Measurements from ENCODE around the gene TTC21B. TPM values are rescaled to one million over a fixed set of nuclear protein-coding genes. Genes with fewer than 3 reads are reported as not detected.

TTC21B gene
- total RNA-seq, 1 experiment from 2014 or later: 14.3 TPM

DNA sequence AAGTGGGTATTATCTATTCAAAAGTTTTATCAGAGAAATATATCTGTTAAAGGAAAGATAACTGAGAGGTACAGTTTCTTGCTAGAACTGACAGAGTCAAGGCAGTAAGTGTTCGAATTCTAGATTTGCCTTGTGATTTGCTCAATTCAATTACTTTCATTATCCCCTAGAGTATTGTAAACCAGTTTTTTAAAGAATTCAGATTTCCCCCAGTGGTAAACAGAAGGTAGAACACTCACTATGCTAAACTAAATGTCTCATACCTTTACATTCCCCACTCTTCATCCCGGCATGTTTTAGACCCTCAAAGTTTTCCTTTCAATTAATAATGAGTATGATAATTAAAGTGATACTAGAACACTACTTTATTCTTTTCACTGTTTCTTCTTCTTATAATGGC is 28.6 kb downstream of the TTC21B start:
- no peak for DNase-seq (ENCODE audit: low read depth)

DNA sequence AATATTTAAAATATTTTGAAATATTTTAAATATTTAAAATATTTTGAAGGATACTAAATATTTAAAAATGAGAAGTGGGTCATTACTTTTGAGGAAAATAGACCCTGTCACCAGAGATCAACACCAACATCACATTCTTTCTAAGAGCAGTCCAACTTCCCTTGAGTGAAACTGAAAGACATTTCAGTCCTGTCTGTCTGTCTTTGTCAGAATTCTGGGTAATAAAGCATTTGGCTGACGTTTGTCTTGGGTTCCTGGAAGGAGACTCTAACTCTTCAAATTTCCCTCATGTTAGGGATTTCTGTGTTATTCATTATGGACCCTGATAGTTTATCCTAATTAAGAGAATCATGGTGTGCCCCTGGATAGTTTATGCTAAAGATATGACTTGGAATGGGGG is 32.8 kb downstream of the TTC21B start:
- DNase-seq (ENCODE audit: low read depth): no peak

DNA sequence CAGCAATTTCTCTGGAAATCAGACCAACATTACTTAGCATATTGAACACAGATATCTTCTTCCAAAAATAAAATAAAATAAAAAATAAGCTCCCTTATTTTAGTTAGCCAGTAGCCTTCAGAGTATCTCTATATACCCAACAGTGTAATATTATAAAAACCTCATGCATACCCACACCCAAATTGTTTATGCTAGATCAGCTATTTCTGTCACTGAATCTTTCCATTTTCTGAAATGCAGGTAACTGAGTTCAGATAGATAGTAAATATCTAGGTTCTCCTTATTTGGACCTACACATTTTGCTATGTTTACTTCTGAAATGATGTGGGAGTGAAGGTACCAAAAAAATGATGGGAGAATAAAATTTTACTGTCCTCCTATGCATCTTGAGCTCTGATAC is 39.9 kb downstream of the TTC21B start:
- no peak for DNase-seq (ENCODE audit: low read depth)

DNA sequence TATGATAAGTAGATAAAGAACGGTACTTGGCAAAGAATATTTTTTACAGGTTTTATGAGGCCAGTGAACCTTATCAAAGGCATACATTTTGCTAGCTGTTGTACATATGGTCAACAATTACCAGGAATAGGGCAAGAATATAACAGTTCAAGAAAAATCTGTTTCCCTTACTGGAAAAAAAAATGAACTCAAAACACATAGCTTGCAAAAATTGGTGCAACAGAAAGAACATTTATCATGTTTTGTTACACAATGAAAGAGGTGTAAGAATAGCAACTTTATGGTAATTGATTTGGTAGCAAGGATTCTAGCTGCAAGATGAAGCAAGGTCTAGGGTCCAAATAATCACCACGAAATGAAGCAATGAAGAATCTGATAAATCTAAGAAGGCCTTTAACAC is 41.6 kb downstream of the TTC21B start:
- DNase-seq (ENCODE audit: low read depth): no peak

DNA sequence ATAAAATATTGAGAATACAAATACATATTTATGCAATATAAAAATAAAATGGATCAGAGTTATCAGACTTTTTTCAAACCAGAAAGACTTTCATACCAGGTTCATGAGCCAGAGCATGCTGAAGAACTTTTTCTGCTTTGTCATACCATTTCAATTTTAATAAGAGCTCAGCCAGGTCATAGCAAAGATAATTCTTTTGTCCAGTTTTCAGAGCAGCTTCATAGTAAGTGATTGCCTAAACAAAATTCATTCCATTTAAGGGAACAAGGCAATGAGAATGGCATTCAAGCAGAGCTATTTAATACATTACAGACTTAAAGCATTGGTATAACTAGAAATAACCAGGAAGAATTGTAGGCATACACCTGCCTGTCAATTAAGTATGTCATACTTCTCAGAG is 42.3 kb downstream of the TTC21B start:
- no peak for DNase-seq (ENCODE audit: low read depth)

DNA sequence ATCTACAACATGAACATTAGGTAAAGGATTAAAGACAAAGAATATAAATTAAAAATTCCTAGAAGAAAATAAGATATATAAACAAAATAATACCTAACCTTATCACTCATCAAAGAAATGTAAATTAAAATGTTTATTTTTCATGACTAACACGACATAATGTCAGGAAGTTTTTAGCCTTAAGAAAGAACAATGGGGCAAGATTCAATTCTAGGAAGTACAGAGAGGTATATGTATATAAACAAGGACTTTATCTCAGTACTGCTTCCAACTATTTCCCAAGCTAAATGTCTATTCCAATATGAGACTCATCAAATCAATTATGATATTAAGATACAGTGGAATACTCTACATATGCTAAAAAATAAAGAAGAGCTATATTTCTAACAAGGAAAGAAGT is 44.1 kb downstream of the TTC21B start:
- DNase-seq (ENCODE audit: low read depth): no peak

DNA sequence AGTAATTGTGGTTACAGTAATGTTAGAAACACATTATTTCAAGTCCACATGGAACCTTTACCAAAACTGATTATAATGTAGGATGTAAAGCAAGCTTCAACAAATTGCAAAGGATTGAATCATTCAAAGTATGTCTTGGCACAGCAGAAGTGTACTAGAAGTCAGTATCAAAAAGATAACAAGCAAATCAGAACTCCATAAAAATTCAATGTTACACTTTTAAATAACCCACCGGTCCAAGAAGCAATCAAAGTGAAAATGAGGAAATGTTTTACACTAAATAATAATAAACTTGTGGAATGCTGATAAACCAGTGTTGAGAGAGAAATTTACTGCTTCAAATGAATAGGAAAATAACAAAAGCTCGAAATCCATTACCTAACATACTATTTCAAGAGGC is 47.7 kb downstream of the TTC21B start:
- DNase-seq (ENCODE audit: low read depth): no peak

DNA sequence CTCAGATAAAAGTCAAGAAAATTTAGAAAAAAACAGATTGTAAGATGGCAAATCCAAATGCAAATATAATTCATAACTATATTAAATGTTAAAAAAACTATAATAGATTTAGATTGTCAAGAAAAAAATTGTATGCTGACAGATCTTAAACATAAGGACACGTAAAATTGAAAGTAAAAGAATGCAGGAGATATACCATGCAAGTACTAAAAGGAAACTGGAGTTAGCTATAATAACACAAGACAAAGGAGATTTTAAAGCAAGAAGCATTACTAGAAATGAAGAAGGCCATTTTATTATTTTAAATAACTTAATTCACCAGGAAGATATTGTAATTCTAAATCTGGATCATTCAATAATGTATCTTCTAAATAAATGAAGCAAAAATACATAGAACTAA is 48.3 kb downstream of the TTC21B start:
- no peak for DNase-seq (ENCODE audit: low read depth)

DNA sequence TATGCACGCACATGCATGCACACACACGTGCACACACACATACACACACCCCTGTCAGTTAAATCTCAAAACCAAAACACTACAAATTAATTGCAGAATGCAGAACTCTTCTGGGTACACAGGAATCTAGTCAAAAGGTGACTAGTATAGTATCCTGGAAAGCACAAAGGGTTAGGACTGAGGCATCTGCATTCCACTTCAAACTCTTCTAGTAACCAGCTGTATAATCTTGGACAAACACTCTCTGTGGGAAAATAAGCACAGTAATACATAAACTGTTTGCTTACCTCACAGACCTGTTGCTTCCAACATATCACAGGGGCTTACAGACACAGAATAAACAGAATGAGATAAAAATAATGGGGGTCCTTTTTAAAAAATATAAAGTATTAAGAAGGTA is 49.1 kb downstream of the TTC21B start:
- no peak for DNase-seq (ENCODE audit: low read depth)

DNA sequence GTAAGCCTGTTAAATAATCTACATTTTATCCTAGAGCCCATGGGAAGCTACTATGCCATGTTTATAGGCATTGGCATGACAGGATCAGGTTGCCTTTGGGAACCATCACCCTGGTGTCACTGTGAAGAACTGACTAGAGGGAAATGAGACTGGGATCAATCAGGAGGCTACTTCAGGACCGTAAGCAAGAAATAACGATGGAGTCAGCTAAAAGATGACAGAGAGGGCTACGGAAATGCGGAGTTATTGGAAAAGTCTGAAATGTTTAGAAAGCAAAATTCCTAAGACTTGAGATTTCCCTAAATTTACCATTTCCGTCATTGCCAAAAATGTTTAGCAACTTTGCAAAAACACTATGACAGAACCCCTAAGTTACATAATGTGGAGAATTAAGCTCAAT is 50.2 kb downstream of the TTC21B start:
- DNase-seq (ENCODE audit: low read depth): no peak

DNA sequence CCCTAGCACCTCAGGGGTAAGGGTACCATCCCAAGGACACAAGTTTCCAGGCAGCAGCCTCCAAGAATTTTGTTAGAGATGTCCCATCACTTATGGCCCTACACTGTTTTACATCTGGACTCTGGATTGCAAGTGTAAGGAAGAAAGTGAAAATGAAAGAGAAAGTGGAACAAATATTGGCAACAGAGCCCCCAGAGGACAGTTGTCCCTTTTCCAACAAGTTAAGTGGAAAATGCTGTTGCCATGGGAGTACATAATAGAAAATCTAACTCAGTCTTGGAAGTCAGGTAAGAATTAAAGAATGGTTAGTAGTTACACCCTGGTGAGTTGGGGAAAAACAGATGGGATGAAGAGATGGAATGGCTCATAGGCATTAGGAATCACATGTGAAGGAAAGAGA is 50.6 kb downstream of the TTC21B start:
- DNase-seq (ENCODE audit: low read depth): peak; percentile 63

DNA sequence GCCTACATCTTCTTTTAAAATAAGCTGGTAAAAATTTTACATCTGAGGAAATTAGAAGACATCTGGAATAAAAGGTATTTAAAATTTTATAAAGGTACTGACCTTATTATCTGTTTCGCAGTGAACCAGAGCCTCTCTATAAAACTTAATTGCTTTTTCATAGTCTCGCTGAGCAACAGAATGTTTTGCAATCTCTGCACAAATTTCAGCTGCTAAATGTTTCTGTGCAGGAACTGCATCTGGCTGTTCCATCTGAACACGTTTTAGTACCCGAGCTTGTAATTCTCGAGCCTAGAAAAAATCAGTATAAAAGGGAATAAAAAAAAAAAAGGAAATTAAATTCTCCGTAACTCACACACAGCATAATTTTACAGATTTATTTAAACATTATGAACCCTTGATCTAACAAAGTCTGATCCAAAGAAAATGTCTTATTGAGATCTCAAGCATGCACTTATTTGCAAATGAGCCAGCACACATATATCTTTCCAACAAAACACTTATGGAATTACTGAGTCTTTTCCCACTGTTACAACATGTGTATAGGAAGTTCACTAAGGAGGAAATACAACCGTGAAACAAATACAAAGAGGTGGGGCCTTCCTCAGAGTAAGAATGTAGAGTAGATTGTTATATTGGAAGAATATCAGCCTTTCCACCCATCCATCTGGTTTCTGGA is 51.8 kb downstream of the TTC21B start:
- DNase-seq (ENCODE audit: low read depth): no peak

DNA sequence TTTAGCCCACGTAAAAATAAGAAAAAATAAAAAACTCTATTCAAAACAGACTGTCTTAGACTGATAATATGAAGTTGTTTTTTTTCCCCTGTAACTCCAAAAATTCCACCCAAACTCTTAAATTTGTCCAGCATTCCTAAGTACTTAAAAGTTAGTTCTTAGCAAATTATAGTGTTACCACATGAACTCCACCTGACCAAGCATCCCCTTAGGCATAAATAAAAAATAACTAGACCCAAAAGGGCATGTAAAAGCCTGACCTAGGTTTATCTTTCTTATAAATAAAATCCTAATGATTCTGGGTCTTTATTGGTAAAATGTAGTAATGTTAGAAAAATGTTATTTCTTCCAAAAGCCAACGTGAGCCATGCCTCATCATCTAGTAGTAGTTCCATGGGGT is 54.3 kb downstream of the TTC21B start:
- peak; percentile 54 for DNase-seq (ENCODE audit: low read depth)

DNA sequence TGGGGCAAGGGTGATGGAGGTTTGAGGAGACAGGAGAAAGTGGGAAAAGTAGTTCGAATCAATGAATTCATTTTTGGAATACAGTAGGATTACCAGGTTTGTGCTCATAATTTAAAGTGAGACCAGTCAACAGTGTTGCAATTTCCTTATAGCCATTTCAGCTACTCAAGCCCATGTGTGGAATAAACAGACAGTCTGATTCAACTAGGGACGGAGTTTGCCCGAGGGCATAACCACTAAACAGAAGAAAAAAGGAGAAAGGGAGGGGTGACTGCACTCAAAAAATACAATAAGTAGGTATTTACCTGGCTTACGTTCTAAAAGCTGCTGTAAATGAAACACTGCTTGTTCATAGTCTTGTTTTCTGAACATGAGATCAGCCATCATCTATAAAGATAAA is 55.2 kb downstream of the TTC21B start:
- peak; percentile 89 for DNase-seq (ENCODE audit: low read depth)

DNA sequence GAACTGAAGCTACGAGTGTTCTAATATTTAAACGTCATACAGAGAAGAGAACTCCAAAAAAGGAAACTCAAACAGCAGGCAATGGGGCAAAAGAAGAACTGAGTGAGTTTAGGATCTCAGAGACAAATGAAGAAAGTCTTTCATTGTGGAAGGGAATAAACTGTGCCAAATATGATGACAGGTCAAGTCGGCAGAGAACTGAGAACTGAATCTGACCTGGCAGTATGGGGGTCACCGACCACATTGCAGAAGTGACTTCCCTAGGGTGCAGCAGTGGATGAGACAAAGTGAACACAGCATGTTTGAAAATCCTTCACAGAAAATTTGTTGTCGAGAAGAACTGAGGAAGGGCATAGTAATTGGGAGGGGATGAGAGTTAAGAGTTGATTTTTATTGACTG is 55.9 kb downstream of the TTC21B start:
- DNase-seq (ENCODE audit: low read depth): no peak

DNA sequence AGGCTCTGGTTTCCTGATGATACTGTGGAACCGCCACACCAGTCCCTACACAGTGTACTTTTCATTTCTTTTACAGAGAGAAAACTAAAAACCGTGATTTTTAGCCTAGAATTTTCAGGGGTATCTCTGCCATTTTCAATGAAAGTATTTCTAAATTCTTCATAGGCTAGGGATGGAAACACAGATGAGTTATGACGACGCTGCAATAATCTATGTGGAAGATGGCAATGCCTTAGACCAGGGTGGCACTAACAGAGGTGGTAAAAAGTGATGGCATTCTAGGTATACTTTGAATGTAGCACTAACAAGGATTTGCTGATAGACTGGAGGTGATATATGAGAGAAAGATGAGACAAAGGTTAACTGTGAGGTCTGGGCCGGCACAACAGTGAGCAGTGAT is 56.5 kb downstream of the TTC21B start:
- DNase-seq (ENCODE audit: low read depth): no peak

DNA sequence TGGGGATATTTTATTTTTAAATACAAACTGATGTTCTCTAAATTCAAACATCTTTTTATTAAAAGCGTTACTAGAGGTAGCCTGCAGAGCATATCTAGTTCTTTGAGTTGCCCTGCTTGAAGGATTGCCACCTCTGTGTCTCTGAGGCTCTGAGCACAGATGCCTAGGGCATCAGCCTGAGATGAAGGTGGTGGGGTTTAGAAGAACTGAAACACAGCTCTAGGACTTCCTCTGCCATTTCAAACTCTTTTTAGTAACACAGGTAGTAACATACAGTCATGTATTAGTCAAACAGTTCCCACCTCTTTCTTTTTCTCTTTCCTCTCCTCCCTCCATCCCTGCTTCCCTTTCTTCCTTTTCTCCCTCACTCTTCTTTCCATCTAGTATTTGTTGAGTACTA is 57.6 kb downstream of the TTC21B start:
- no peak for DNase-seq (ENCODE audit: low read depth)

DNA sequence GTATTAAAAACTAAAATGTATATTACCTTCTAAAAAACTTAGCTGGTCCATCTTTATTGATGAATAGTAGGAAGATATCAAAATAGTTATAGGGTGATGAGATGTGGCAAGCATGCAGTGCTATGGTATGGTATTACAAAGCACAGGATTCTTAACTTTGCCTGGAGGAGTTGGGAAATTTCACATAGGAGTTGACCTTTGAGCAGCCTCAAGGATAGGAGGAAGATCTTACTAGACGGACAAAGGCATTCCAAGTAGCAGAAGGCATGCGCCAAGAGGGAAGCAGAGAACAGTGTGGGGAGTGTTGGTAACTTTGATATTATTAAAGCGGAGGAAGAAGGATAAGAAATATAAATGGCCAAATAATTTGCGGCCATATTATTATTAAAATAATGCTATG is 60.0 kb downstream of the TTC21B start:
- no peak for DNase-seq (ENCODE audit: low read depth)

DNA sequence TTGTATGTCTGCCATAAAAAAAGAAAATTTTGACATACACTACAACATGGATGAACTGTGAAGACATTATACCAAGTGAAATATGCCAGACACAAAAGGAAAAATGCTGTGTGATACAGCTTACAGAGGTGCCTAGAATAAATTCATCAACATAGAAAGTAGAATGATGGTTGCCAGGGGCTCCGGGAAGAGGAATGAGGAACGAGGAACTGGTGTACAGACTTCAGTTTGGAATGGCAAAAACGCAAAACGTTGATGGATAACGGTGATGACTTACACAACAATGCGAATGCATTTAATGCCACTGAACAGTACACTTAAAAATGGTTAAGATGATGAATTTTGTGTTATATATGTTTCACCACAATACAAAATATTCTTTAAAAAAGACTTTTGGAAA is 61.0 kb downstream of the TTC21B start:
- no peak for DNase-seq (ENCODE audit: low read depth)

DNA sequence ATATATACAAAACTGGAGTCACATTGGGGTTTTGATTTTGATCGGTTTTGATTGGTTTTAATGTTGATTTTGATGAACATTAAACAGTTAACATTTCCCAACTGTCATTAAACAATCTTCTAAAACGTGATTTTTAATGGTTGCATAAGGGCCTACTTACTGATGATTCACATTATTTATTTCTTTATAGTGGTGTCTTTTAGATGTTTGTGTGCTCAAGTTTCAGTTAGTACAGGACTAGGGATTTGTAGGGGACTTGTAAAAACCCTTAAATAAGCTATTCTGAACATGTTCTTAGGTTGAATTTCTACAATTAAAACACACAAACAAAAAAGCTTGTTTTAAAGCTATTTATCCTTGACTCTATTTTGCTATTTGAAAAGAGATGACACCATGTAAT is 61.6 kb downstream of the TTC21B start:
- DNase-seq (ENCODE audit: low read depth): no peak

DNA sequence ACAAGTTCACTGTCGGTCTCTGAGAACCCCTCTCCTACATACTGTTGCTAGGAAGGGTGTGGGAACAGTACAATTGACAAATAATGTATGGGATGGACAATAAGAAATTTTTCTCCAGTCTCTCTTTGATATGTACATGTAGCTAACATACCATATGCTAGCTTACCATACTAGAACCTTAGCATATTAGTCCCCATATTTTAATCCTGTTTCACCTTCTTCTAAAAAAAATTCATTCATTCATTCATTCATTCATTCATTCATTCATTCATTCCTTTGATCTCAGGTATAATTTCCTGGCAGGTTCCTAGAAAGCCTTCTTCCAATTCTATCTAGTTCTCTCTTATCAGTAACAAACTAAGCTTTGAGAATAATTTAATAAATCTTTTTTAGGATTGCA is 62.2 kb downstream of the TTC21B start:
- no peak for DNase-seq (ENCODE audit: low read depth)

DNA sequence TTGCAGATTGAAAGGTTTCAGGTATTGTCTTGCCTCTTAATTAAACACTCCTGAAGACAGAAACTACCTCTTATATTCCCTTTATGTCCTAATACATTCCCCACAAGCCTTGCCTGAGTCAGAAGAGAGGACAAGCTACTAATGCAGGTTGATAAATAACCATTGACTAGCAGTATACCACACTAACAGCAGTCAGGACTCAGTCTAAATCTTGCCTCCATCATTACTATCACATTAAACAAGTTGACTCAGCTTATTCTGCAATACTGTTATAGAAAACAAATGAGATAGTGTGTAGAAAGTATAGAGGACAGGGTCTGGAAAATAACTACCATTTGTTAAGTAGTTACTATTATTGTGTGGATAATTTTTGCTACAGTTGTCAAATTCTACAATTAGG is 63.8 kb downstream of the TTC21B start:
- DNase-seq (ENCODE audit: low read depth): no peak

DNA sequence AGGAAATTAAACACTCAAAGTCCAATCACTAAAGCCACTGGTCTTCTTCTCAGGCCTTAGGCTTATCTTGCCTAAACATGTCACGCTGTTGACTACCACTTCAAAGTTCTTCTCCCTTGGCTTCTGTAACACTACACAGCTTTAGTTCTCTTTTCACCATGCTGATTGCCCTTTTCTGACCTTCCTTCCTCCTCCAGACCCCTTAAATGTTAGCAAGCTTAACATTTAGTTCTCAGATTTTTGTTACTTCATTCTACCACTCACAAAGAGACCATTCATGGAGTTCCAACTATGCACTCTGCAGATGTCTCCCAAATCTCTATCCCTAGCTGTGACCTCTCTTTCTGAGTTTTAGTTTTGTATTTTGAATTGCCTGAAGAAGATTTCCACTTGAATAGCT is 64.4 kb downstream of the TTC21B start:
- DNase-seq (ENCODE audit: low read depth): no peak

DNA sequence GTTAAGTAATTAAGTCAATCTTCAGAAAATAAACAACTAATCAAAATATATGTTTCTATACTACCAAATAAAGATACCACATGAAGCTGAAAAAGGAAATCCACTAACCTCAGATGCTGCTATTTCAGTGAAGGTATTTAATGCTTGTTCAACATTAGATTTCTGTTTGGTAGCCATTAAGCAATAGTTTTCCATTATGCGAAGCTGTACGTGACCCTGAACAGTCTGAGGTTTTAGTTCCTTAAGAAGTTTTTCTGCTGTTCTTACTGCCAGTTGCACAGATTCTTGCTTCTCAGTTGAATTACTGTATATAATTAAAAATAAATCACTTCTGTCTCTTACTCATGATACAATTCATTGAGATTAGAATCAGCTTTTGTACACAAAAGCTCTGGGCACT is 65.4 kb downstream of the TTC21B start:
- no peak for DNase-seq (ENCODE audit: low read depth)
